Neural cell (in vitro differentiated cells): ENCODE results near the gene BIN2.

Experiments
- EP300 ChIP-seq: fragments of 450-650 bp; conservative IDR thresholded peaks from 2 replicates; pipeline ENCODE4 v1.6.1; 2014; ENCODE audit warnings: antibody characterized with exemption, mild to moderate bottlenecking, moderate library complexity; ENCODE audit not compliant: poor library complexity, severe bottlenecking
- EZH2 ChIP-seq: fragments of 200-600, 300-800 bp; shearing (Covaris generic), sonication (generic); IDR thresholded peaks from 2 replicates; pipeline ENCODE4 v1.6.1; 2014; ENCODE audit warnings: antibody characterized with exemption, low read length, borderline replicate concordance, mild to moderate bottlenecking; ENCODE audit not compliant: insufficient read depth, poor library complexity, severe bottlenecking
- MXI1 ChIP-seq: fragments of 450-650 bp; conservative IDR thresholded peaks from 2 replicates; pipeline ENCODE4 v1.6.1; 2014; ENCODE audit warnings: antibody characterized with exemption, mild to moderate bottlenecking; ENCODE audit not compliant: poor library complexity, severe bottlenecking
- POLR2AphosphoS5 ChIP-seq: IDR thresholded peaks from 2 replicates; pipeline ENCODE4 v1.6.1; 2012
- RAD21 ChIP-seq: fragments of 450-650 bp; conservative IDR thresholded peaks from 2 replicates; pipeline ENCODE4 v1.6.1; 2014; ENCODE audit warnings: antibody characterized with exemption, mild to moderate bottlenecking, moderate library complexity
- REST ChIP-seq: IDR thresholded peaks from 2 replicates; pipeline ENCODE4 v1.6.1; 2012; ENCODE audit warnings: borderline replicate concordance
- TAF1 ChIP-seq: IDR thresholded peaks from 2 replicates; pipeline ENCODE4 v1.6.1; 2012; ENCODE audit warnings: low read depth
- TF ChIP-seq, protein P1 (sequence below): fragments of 450-650 bp; IDR thresholded peaks from 2 replicates; pipeline ENCODE4 v1.5.1; 2014; ENCODE audit warnings: antibody characterized with exemption, mild to moderate bottlenecking, moderate library complexity; ENCODE audit not compliant: poor library complexity, severe bottlenecking

- no peak for TF ChIP-seq EP300
- TF ChIP-seq, protein P1, sequence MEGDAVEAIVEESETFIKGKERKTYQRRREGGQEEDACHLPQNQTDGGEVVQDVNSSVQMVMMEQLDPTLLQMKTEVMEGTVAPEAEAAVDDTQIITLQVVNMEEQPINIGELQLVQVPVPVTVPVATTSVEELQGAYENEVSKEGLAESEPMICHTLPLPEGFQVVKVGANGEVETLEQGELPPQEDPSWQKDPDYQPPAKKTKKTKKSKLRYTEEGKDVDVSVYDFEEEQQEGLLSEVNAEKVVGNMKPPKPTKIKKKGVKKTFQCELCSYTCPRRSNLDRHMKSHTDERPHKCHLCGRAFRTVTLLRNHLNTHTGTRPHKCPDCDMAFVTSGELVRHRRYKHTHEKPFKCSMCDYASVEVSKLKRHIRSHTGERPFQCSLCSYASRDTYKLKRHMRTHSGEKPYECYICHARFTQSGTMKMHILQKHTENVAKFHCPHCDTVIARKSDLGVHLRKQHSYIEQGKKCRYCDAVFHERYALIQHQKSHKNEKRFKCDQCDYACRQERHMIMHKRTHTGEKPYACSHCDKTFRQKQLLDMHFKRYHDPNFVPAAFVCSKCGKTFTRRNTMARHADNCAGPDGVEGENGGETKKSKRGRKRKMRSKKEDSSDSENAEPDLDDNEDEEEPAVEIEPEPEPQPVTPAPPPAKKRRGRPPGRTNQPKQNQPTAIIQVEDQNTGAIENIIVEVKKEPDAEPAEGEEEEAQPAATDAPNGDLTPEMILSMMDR, result no peak
- no peak for TF ChIP-seq POLR2AphosphoS5
- no peak for TF ChIP-seq RAD21
- no peak for TF ChIP-seq EZH2
- no peak for TF ChIP-seq REST
- TF ChIP-seq TAF1, result no peak
- no peak for TF ChIP-seq MXI1
These were observed 24.1 kb upstream of the BIN2 start for GRCh38 chr12:51348116-51348515.
